ENCODE results near the gene MSRB2.

- TF ChIP-seq POLR2A (IDR thresholded peaks at IDR 0.05; ENCODE audit: low read length) (no peak), GATA1 (IDR thresholded peaks at IDR 0.05; ENCODE audit: low read depth, low read length) (no peak)
Measured at GRCh38 chr10:23095966-23096801, 805 bp downstream of the MSRB2 start.
